Testis (tissue), 2 donors: ENCODE data around the gene DYNC1I1.

ENCODE experiments used
- POLR2A ChIP-seq: fragments of 450-650 bp; IDR thresholded peaks from one replicate; pipeline ENCODE4 v1.6.1; 2017; ENCODE audit warnings: antibody characterized with exemption, mild to moderate bottlenecking, moderate library complexity
- TF ChIP-seq, protein P1 (sequence below), 3 experiments: fragments of 450-650 bp in 2 of 3; fragments of 200-600 bp in 1 of 3; sonication (generic) in 1 of 3; IDR thresholded peaks; one replicate each; pipeline ENCODE4 v1.5.1; 2016 to 2019; ENCODE audit warnings: antibody characterized with exemption in 3 of 3, mild to moderate bottlenecking in 2 of 3, moderate library complexity in 1 of 3

DNA sequence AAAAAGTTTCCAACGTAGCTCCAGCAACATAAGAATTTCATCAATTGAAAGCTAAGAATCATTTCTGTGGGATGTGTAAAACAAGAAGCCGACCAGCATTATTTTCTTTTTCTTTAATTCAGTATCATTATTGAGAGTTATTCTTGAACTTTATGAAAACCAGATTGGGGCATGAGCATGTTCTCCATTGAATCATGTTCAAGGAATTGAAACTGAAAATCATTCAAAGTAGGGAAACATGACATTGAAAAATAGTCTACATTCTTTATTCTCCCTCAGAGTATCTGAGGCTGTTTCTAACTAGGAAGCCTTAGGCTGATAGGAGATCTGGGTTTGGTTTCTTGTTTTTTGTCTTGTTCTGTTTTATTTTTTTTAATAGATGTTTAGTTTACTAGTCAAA is 253.7 kb downstream of the DYNC1I1 start:
- TF ChIP-seq, protein P1, sequence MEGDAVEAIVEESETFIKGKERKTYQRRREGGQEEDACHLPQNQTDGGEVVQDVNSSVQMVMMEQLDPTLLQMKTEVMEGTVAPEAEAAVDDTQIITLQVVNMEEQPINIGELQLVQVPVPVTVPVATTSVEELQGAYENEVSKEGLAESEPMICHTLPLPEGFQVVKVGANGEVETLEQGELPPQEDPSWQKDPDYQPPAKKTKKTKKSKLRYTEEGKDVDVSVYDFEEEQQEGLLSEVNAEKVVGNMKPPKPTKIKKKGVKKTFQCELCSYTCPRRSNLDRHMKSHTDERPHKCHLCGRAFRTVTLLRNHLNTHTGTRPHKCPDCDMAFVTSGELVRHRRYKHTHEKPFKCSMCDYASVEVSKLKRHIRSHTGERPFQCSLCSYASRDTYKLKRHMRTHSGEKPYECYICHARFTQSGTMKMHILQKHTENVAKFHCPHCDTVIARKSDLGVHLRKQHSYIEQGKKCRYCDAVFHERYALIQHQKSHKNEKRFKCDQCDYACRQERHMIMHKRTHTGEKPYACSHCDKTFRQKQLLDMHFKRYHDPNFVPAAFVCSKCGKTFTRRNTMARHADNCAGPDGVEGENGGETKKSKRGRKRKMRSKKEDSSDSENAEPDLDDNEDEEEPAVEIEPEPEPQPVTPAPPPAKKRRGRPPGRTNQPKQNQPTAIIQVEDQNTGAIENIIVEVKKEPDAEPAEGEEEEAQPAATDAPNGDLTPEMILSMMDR (IDR thresholded peaks at IDR 0.05), result no peak
- TF ChIP-seq POLR2A, result no peak
